Measurements from ENCODE around the gene SLC12A8.

DNA sequence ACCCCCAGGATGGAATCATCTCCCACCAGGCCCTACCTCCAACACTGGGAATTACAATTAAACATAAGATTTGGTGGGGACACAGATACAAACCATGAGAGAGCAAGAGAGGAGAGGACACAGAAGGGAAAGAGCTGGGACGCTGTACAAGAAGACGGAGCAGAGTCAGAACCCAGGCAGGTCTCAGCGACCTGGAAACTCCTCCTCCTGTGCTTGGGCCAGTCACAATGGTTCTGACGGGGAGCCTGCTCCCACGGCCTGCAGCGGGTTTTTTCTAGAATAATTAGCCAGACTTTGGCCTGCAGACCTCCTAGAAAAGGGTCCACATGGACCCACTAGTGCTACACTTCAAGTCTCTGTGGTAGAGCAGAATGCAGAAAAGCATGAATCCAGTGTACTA lies 5.6 kb downstream of the SLC12A8 start:
- TF ChIP-seq, protein P1, sequence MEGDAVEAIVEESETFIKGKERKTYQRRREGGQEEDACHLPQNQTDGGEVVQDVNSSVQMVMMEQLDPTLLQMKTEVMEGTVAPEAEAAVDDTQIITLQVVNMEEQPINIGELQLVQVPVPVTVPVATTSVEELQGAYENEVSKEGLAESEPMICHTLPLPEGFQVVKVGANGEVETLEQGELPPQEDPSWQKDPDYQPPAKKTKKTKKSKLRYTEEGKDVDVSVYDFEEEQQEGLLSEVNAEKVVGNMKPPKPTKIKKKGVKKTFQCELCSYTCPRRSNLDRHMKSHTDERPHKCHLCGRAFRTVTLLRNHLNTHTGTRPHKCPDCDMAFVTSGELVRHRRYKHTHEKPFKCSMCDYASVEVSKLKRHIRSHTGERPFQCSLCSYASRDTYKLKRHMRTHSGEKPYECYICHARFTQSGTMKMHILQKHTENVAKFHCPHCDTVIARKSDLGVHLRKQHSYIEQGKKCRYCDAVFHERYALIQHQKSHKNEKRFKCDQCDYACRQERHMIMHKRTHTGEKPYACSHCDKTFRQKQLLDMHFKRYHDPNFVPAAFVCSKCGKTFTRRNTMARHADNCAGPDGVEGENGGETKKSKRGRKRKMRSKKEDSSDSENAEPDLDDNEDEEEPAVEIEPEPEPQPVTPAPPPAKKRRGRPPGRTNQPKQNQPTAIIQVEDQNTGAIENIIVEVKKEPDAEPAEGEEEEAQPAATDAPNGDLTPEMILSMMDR (IDR thresholded peaks at IDR 0.05): no peak
- TF ChIP-seq EZH2 (IDR thresholded peaks at IDR 0.05; ENCODE audit: borderline replicate concordance, insufficient read depth, low read depth, low read length, poor library complexity, severe bottlenecking): no peak

Measured in B cell (primary cell).